Karpas-422 (cell line): Measurements from ENCODE around the gene CAND2. TPM values are rescaled to one million over a fixed set of nuclear protein-coding genes. Genes with fewer than 3 reads are reported as not detected.

Source experiments
- DNase-seq: peaks from one replicate; pipeline ENCODE4 v3.0.0-alpha.2; 2015
- H2AFZ ChIP-seq: fragments of 200-600 bp; sonication (generic); 2 replicates; pipeline ENCODE4 v1.6.1; 2014; ENCODE audit warnings: antibody characterized with exemption, low read length, mixed read lengths
- H3K27ac ChIP-seq: fragments of 200-600 bp; sonication (generic); 2 replicates; pipeline ENCODE4 v1.5.1; 2014; ENCODE audit warnings: mild to moderate bottlenecking, low read length, moderate library complexity
- H3K27me3 ChIP-seq: fragments of 200-600 bp; sonication (generic); 2 replicates; pipeline ENCODE4 v1.6.1; 2014; ENCODE audit warnings: low read length, mixed read lengths
- H3K36me3 ChIP-seq: fragments of 200-600 bp; sonication (generic); 2 replicates; pipeline ENCODE4 v1.6.1; 2014; ENCODE audit warnings: low read length, mixed read lengths; ENCODE audit not compliant: insufficient read depth
- H3K4me1 ChIP-seq: fragments of 200-600 bp; sonication (generic); 2 replicates; pipeline ENCODE4 v1.6.1; 2014; ENCODE audit warnings: mild to moderate bottlenecking, low read length, mixed read lengths
- H3K4me2 ChIP-seq: fragments of 200-600 bp; sonication (generic); 2 replicates; pipeline ENCODE4 v1.6.1; 2014; ENCODE audit warnings: low read length, low read depth, mild to moderate bottlenecking; ENCODE audit not compliant: poor library complexity, severe bottlenecking
- H3K4me3 ChIP-seq: fragments of 200-600 bp; sonication (generic); 2 replicates; pipeline ENCODE4 v1.5.1; 2014; ENCODE audit warnings: mild to moderate bottlenecking, antibody characterized with exemption, low read length, mixed read lengths
- H3K79me2 ChIP-seq: fragments of 200-600 bp; sonication (generic); 2 replicates; pipeline ENCODE4 v1.6.1; 2014; ENCODE audit warnings: mild to moderate bottlenecking, low read length, mixed read lengths
- H3K9ac ChIP-seq: fragments of 200-600 bp; sonication (generic); 2 replicates; pipeline ENCODE4 v1.6.0; 2014; ENCODE audit warnings: low read length
- H3K9me2 ChIP-seq: fragments of 200-600 bp; sonication (generic), shearing (Covaris generic); replicated peaks from 2 replicates; pipeline ENCODE4 v1.6.0; 2014; ENCODE audit warnings: mild to moderate bottlenecking, low read length, moderate library complexity; ENCODE audit not compliant: insufficient read depth
- H3K9me3 ChIP-seq: fragments of 300-700, 200-600 bp; sonication (generic); 2 replicates; pipeline ENCODE4 v1.6.1; 2014; ENCODE audit warnings: low read length, mixed read lengths
- H4K20me1 ChIP-seq: fragments of 200-600 bp; sonication (generic); 2 replicates; pipeline ENCODE4 v1.6.1; 2014; ENCODE audit warnings: mild to moderate bottlenecking, antibody characterized with exemption, low read length, low read depth; ENCODE audit not compliant: insufficient read depth
- total RNA-seq: library from RNA; depleted of rRNA; stranded (reverse); fragments of >200 nt; shearing (Covaris generic); gene quantifications from 2 replicates; pipeline ENCODE4 v1.2.3, GENCODE V29; 2014; ENCODE audit warnings: low replicate concordance

Gene CAND2
- total RNA-seq, 1 experiment from 2014 or later, result 13.0 TPM

DNA sequence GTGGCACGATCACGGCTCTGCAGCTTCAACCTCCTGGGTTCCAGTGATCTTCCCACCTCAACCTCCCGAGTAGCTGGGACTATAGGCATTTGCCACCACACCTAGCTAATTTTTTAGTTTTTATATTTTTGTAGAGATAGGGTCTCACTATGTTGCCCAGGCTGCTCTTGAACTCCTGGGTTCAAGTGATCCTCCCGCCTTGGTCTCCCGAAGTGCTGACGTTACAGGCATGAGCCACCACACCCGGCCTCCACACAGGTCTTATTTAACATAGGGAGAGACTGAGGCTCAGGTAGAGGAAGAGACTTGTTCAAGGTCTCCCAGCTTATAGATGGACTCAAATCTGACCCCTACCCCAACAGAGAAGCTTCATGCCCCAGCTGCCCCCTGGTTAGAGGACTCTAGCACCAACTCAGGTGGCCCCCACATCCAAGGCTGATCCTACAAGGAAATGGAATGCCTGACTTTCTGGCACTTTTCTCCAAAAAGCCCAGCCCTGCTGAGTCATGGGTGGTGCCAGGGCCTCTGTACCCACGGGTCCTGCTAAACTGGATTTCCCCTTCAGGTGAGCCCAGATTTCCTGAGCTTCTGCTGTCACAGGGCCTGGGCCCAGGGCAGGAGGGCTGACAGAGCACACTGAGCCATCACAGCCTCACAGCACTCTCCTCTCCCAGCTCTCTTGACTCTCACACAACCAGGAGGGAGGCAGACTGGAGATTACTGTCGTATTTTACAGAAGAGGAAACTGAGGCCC, 43.0 kb upstream of the CAND2 start:
- Histone ChIP-seq H3K9me3 (no peaks in the 10 kb centered on the region), H2AFZ (no peak overlapping the region), H3K79me2 (no peaks in the 10 kb centered on the region), H3K27me3 (no peaks in the 10 kb centered on the region), H3K27ac (no peak overlapping the region), H3K36me3 (no peaks in the 10 kb centered on the region), H3K9ac (no peak overlapping the region), H3K4me1 (peaks cover 62% of the 10 kb centered on the region), H3K4me3 (no peak overlapping the region), H4K20me1 (no peaks in the 10 kb centered on the region), H3K4me2 (no peak overlapping the region), H3K9me2 (no peaks in the 10 kb centered on the region)
- no peak for DNase-seq

DNA sequence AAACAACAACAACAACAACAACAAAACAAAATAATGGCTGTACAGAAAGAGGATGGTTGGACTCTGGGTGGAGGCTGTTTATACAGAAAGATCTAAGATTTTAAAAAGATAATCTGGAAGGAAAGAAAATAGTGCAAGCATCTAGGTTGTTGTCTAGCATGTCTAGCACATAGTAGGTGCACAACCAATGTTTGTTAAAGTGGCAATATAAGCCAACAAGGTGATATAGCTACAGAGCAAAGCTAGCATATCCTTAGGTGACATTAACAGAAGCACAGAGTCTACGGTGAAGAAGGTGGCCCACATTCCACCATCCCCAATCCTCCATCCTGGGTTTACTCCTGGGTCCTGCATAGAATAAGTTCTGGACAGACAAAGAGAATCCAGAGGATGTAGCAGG, 42.2 kb upstream of the CAND2 start:
- Histone ChIP-seq H3K4me2 (no peak overlapping the region), H3K36me3 (no peaks in the 10 kb centered on the region), H4K20me1 (no peaks in the 10 kb centered on the region), H3K27ac (no peak overlapping the region), H2AFZ (no peak overlapping the region), H3K9me3 (no peaks in the 10 kb centered on the region), H3K79me2 (no peaks in the 10 kb centered on the region), H3K4me1 (peaks cover 62% of the 10 kb centered on the region), H3K9me2 (no peaks in the 10 kb centered on the region), H3K27me3 (no peaks in the 10 kb centered on the region), H3K4me3 (no peak overlapping the region), H3K9ac (no peak overlapping the region)
- no peak for DNase-seq

DNA sequence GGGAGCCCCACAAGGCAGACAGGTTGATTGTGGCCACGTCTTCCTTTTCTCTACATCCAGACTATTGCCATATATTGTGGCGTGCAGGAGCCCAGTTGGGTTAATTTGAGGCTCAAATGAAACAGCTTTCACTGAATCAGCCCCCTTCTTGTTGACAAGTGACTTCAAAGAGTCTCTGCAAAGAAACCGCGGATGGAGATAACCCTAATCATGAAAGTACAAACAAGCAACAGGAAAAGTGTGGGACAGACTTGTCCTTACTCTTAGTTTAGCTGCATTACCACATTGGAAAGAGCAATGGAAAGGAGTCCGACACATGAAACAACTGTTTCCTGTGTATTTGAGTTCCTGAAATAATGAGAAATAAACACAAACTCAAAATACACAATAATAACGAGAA, 40.7 kb upstream of the CAND2 start:
- H3K4me2 ChIP-seq, result no peak overlapping the region

GRCh38 chr3:12756175-12756574, 40.3 kb upstream of the CAND2 start:
- H3K9me2 ChIP-seq, result no peaks in the 10 kb centered on the region
- H3K36me3 ChIP-seq, result no peaks in the 10 kb centered on the region
- no peak overlapping the region for H3K27ac ChIP-seq
- no peaks in the 10 kb centered on the region for H3K9me3 ChIP-seq
- H3K9ac ChIP-seq, result no peak overlapping the region
- no peak for DNase-seq
- no peaks in the 10 kb centered on the region for H3K27me3 ChIP-seq
- H2AFZ ChIP-seq, result no peak overlapping the region
- H3K4me2 ChIP-seq, result no peak overlapping the region
- H3K4me3 ChIP-seq, result no peak overlapping the region
- H3K79me2 ChIP-seq, result no peaks in the 10 kb centered on the region
- H4K20me1 ChIP-seq, result no peaks in the 10 kb centered on the region
- H3K4me1 ChIP-seq, result peaks cover 61% of the 10 kb centered on the region

More for the DNA sequence above, 40.7 kb upstream of the CAND2 start:
- H3K27me3 ChIP-seq, result no peaks in the 10 kb centered on the region
- no peaks in the 10 kb centered on the region for H3K9me2 ChIP-seq
- H3K79me2 ChIP-seq, result no peaks in the 10 kb centered on the region
- no peak overlapping the region for H3K27ac ChIP-seq
- H3K36me3 ChIP-seq, result no peaks in the 10 kb centered on the region
- DNase-seq, result no peak
- H3K4me1 ChIP-seq, result peaks cover 62% of the 10 kb centered on the region
- H3K9ac ChIP-seq, result no peak overlapping the region
- H2AFZ ChIP-seq, result no peak overlapping the region
- H3K4me3 ChIP-seq, result no peak overlapping the region
- H4K20me1 ChIP-seq, result no peaks in the 10 kb centered on the region
- no peaks in the 10 kb centered on the region for H3K9me3 ChIP-seq

DNA sequence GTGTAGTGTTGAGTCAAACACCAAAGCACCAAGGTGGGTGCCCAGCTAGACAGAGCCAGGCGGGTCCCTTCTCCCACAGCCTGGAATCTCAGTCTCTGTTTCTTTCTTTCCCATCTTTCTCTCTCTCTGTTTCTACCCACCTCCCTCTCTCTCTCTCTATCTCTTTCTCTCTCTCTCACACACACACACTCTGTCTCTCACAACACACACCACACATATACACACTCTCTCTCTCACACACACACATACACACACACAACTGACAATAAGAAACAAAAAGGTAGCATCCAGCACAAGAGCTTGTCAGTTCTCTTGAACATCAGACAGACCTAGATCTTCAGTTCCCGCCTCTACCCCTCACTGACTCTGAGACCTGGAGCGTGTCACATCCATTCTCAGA, 39.8 kb upstream of the CAND2 start:
- no peaks in the 10 kb centered on the region for H3K36me3 ChIP-seq
- no peak overlapping the region for H2AFZ ChIP-seq
- no peaks in the 10 kb centered on the region for H3K9me3 ChIP-seq
- no peak overlapping the region for H3K4me3 ChIP-seq
- no peak overlapping the region for H3K4me2 ChIP-seq
- no peaks in the 10 kb centered on the region for H3K27me3 ChIP-seq
- no peak for DNase-seq
- no peak overlapping the region for H3K9ac ChIP-seq
- no peaks in the 10 kb centered on the region for H3K9me2 ChIP-seq
- peaks cover 56% of the 10 kb centered on the region for H3K4me1 ChIP-seq
- no peaks in the 10 kb centered on the region for H3K79me2 ChIP-seq
- H4K20me1 ChIP-seq, result no peaks in the 10 kb centered on the region
- no peak overlapping the region for H3K27ac ChIP-seq

- peak overlapping the region; percentile 29; the same call in 1 of the 2 replicates for H3K27ac ChIP-seq
- peak overlapping the region; percentile 67; the same call in 1 of the 2 replicates for H2AFZ ChIP-seq
- H3K4me3 ChIP-seq, result no peak overlapping the region
- no peaks in the 10 kb centered on the region for H3K27me3 ChIP-seq
- H3K9me3 ChIP-seq, result no peaks in the 10 kb centered on the region
- H4K20me1 ChIP-seq, result no peaks in the 10 kb centered on the region
- no peak for DNase-seq
- H3K79me2 ChIP-seq, result no peaks in the 10 kb centered on the region
- H3K9ac ChIP-seq, result peak overlapping the region; percentile 29
- H3K4me1 ChIP-seq, result peaks cover 52% of the 10 kb centered on the region
- H3K4me2 ChIP-seq, result no peak overlapping the region
- H3K9me2 ChIP-seq, result no peaks in the 10 kb centered on the region
- no peaks in the 10 kb centered on the region for H3K36me3 ChIP-seq
Measured at GRCh38 chr3:12758025-12758781, 38.3 kb upstream of the CAND2 start.

DNA sequence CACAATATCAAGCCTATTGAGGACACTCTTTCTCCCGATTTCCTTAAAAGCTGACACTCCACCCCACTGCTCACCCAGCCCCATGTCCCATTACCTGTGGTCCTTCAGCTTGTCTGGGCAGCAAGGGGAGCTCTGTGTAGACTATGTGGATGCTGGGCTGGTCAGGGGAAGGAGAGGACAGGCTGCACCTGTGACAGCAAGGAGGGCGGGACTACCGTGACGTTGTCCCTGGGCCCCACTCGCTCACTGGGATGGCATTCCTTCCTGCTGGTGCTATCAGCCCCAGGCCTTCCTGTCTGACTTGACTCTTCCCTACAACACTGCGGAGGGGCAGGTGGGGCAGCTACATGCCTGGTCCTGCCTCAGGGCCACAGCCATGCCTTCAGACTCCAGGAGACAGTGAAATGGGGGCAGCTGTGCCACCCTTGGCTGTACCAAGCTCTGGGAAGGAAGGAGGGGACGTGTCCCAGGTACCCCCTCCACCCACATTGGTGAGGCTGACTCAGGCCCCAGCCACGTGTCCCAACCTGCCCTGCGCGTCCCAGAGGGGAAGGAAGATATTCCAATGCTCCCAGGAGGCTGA, 37.3 kb upstream of the CAND2 start, which contains the start of gene TMEM40:
TMEM40 (minus strand) TSS at position 163 of the 583 bp plus-strand sequence. CDS start 9,427 bp downstream, outside the sequence.
- peak within 1 kb of the TSS; percentile 29 for H3K9ac ChIP-seq
- no peaks in the 10 kb centered on the region for H3K36me3 ChIP-seq
- DNase-seq, result no peak
- H3K9me2 ChIP-seq, result no peaks in the 10 kb centered on the region
- peak within 1 kb of the TSS; percentile 29; the same call in 1 of the 2 replicates for H3K27ac ChIP-seq
- H3K79me2 ChIP-seq, result no peaks in the 10 kb centered on the region
- H3K9me3 ChIP-seq, result no peaks in the 10 kb centered on the region
- peak within 1 kb of the TSS; percentile 67; the same call in 1 of the 2 replicates for H2AFZ ChIP-seq
- no peak within 1 kb of the TSS for H3K4me3 ChIP-seq
- H3K4me1 ChIP-seq, result peaks cover 56% of the 10 kb centered on the region
- H3K27me3 ChIP-seq, result no peaks in the 10 kb centered on the region
- no peaks in the 10 kb centered on the region for H4K20me1 ChIP-seq
- H3K4me2 ChIP-seq, result no peak within 1 kb of the TSS
